Measurements from ENCODE around the gene XYLT1. TPM values are rescaled to one million over a fixed set of nuclear protein-coding genes. Genes with fewer than 3 reads are reported as not detected.

XYLT1 gene
- total and polyA plus RNA-seq, 2 of the 4 experiments (the other 2 are of a cell fraction): 9.0 to 12.7 TPM

DNA sequence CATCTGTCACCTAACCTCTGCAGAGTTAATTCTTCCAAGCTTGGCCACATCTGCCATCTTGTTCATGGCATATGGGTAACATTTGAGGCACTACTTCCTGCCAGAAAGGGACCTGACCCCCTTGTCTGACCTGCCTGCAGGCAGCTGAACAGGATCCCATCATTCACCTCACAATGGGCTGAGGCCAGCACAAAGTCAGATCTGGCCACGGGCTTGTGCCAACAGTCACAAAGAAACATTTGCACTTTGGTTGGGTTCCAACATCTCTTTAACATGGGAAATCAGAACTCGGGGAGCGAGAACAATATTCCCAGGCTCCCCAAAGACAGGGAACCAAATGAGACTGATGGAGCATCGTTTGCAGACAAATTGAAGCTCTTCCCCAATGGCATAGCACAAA, 116.1 kb downstream of the XYLT1 start:
- Histone ChIP-seq H4K91ac (ENCODE audit: insufficient read depth, low read depth, low read length) (no peak overlapping the region), H3K36me3 (ENCODE audit: control insufficient read depth, insufficient read depth, low read length) (no peaks in the 10 kb centered on the region), H4K5ac (ENCODE audit: low read depth, low read length) (no peak overlapping the region), H2BK20ac (ENCODE audit: low read depth, low read length) (no peak overlapping the region), H3K9me1 (ENCODE audit: insufficient read depth, low read length) (peaks cover 3% of the 10 kb centered on the region; the same call in 1 of the 2 replicates), H3K14ac (replicated peaks; ENCODE audit: low read depth, low read length) (no peak overlapping the region), H3K4ac (ENCODE audit: low read depth, low read length) (no peak overlapping the region), H3K56ac (ENCODE audit: extremely low read depth, insufficient read depth, low read length) (no peak overlapping the region), H2BK120ac (ENCODE audit: low read depth, low read length) (no peak overlapping the region), H4K20me1 (ENCODE audit: insufficient read depth, low read length) (peaks cover 4% of the 10 kb centered on the region; the same call in 1 of the 2 replicates), H4K8ac (ENCODE audit: low read depth in 2 of 2, low read length in 2 of 2) (no peak overlapping the region), H3K4me1 (ENCODE audit: control insufficient read depth, insufficient read depth, low read length) (no peaks in the 10 kb centered on the region), H2BK15ac (ENCODE audit: low read depth, low read length) (no peak overlapping the region), H3K9ac (ENCODE audit: low read depth, low read length) (no peak overlapping the region), H3K4me2 (ENCODE audit: low read depth, low read length) (no peak overlapping the region), H3K4me3 (ENCODE audit: insufficient read depth, low read depth, low read length) (no peak overlapping the region), H3K9me3 (ENCODE audit: control insufficient read depth, insufficient read depth, low read length) (no peaks in the 10 kb centered on the region), H2AK5ac (ENCODE audit: low read depth, low read length) (no peak overlapping the region), H2AFZ (replicated peaks; ENCODE audit: low read length, poor library complexity) (no peak overlapping the region), H3K18ac (ENCODE audit: low read depth, low read length) (no peak overlapping the region), H3K27ac (ENCODE audit: insufficient read depth, low read length) (no peak overlapping the region), H3K27me3 (ENCODE audit: control insufficient read depth, insufficient read depth, low read length) (no peaks in the 10 kb centered on the region), H2BK5ac (ENCODE audit: low read depth, low read length, poor library complexity, severe bottlenecking) (no peak overlapping the region), H3K23ac (ENCODE audit: low read depth, low read length) (no peak overlapping the region), H2AK9ac (replicated peaks; ENCODE audit: low read depth, low read length, poor library complexity) (no peak overlapping the region), H3K79me1 (ENCODE audit: low read depth in 1 of 2, low read length in 2 of 2) (peaks cover 0 to 28% of the 10 kb centered on the region in 2 experiments; a peak in 2 of 4 replicates)
- dilution Hi-C loops (cut with HindIII; ENCODE audit: low sequenced_read_pairs, unreplicated experiment) (no loop called here), intact Hi-C loops (cut with micrococcal nuclease) (no loop called here), in situ Hi-C loops (cut with MboI; ENCODE audit: low sequenced_read_pairs) (no loop called here)
- no peak for ATAC-seq (ENCODE audit: low read depth)
- ChIA-PET POLR2A (ENCODE audit: unreplicated experiment) (no interaction called here), CTCF (no interaction called here)
- no peak for DNase-seq
- BruUV-seq (replicated peaks): no TSS peak
- TF ChIP-seq SMC3 (IDR thresholded peaks at IDR 0.05; ENCODE audit: low read depth, low read length) (no peak), MAFK (IDR thresholded peaks at IDR 0.05; ENCODE audit: low read depth, low read length) (no peak), RAD21 (IDR thresholded peaks at IDR 0.05; ENCODE audit: low read length) (no peak), MXI1 (IDR thresholded peaks at IDR 0.05; ENCODE audit: borderline replicate concordance, low read depth, low read length) (no peak), FOS (IDR thresholded peaks at IDR 0.05; ENCODE audit: low read depth, low read length) (no peak), CEBPB (IDR thresholded peaks at IDR 0.05; ENCODE audit: low read depth, low read length) (no peak), BHLHE40 (IDR thresholded peaks at IDR 0.05; ENCODE audit: low read depth, low read length) (no peak), NFE2L2 (IDR thresholded peaks at IDR 0.05; ENCODE audit: low read depth, low read length) (no peak), RFX5 (IDR thresholded peaks at IDR 0.05; ENCODE audit: low read depth, low read length) (no peak), MAZ (IDR thresholded peaks at IDR 0.05; ENCODE audit: borderline replicate concordance, low read depth, low read length) (no peak)
- TF ChIP-seq, protein P1, sequence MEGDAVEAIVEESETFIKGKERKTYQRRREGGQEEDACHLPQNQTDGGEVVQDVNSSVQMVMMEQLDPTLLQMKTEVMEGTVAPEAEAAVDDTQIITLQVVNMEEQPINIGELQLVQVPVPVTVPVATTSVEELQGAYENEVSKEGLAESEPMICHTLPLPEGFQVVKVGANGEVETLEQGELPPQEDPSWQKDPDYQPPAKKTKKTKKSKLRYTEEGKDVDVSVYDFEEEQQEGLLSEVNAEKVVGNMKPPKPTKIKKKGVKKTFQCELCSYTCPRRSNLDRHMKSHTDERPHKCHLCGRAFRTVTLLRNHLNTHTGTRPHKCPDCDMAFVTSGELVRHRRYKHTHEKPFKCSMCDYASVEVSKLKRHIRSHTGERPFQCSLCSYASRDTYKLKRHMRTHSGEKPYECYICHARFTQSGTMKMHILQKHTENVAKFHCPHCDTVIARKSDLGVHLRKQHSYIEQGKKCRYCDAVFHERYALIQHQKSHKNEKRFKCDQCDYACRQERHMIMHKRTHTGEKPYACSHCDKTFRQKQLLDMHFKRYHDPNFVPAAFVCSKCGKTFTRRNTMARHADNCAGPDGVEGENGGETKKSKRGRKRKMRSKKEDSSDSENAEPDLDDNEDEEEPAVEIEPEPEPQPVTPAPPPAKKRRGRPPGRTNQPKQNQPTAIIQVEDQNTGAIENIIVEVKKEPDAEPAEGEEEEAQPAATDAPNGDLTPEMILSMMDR (conservative IDR thresholded peaks at IDR 0.05; ENCODE audit: low read depth, low read length): no peak
- WGBS, 2 experiments (ENCODE audit: extremely low coverage in 2 of 2, insufficient read length in 1 of 2): 27% methylated on average over 2 of the region's 4 CpGs; no CpG with 5 or more reads in 1 of the 2 experiments
